Kidney (tissue), 14 donors: Measurements from ENCODE around the gene IRS2. TPM values are rescaled to one million over a fixed set of nuclear protein-coding genes. Genes with fewer than 3 reads are reported as not detected.
A peak's percentile ranks its signal among the peaks of the same experiment; 100 is the strongest.

Experiments
- DNase-seq, 5 donors: peaks; one replicate each; pipeline ENCODE4 v3.0.0-alpha.2; 2013 to 2020
- FAIRE-seq: peaks from 2 replicates; lab custom pipeline; 2012; peaks lifted over from hg19 to GRCh38; lab: Jason Lieb, UNC
- H3K27ac ChIP-seq, 2 donors: one replicate each; pipeline ENCODE4 v1.7.0; 2013; ENCODE audit warnings: low read depth in 2 of 2, low read length in 2 of 2, inconsistent platforms in 1 of 2
- H3K27me3 ChIP-seq: one replicate; pipeline ENCODE4 v1.7.1; 2013; ENCODE audit warnings: low read length, inconsistent platforms; ENCODE audit not compliant: control insufficient read depth, insufficient read depth
- H3K36me3 ChIP-seq, 3 donors: one replicate each; pipeline versions ENCODE4 v1.7.0 to v1.7.1; 2013; ENCODE audit warnings: low read length in 3 of 3, control low read depth in 1 of 3, inconsistent platforms in 1 of 3; ENCODE audit not compliant: insufficient read depth in 3 of 3, control insufficient read depth in 2 of 3
- H3K4me1 ChIP-seq, 3 donors: one replicate each; pipeline versions ENCODE4 v1.7.0 to v1.7.1; 2013; ENCODE audit warnings: low read length in 3 of 3, inconsistent platforms in 1 of 3, low read depth in 1 of 3; ENCODE audit not compliant: control insufficient read depth in 2 of 3, insufficient read depth in 2 of 3
- H3K4me3 ChIP-seq, 3 donors: one replicate each; pipeline versions ENCODE4 v1.7.0 to v1.8.1; 2013; ENCODE audit warnings: low read length in 3 of 3, control low read depth in 1 of 3, inconsistent platforms in 1 of 3
- H3K9ac ChIP-seq, 3 donors: one replicate each; pipeline versions ENCODE4 v1.7.0 to v1.7.1; 2013; ENCODE audit warnings: low read length in 3 of 3, control low read depth in 1 of 3, inconsistent platforms in 1 of 3
- H3K9me3 ChIP-seq, 3 donors: one replicate each; pipeline versions ENCODE4 v1.7.0 to v1.7.1; 2013; ENCODE audit warnings: low read length in 3 of 3, control low read depth in 1 of 3, inconsistent platforms in 1 of 3; ENCODE audit not compliant: control insufficient read depth in 2 of 3, insufficient read depth in 1 of 3
- CTCF ChIP-seq: IDR thresholded peaks from 3 replicates; pipeline ENCODE4 v1.5.1; 2012; ENCODE audit warnings: mild to moderate bottlenecking, moderate library complexity, borderline replicate concordance; ENCODE audit not compliant: insufficient read depth; ENCODE audit errors: extremely low read depth
- intact Hi-C: fragments of 100-400 bp; cut with DNase I; formaldehyde crosslinking; loops from one replicate; pipeline ENCODE4 v1.11.1; 2022
- polyA plus RNA-seq: library from polyadenylated mRNA; stranded (reverse); fragments of 350-450 nt; fragmentation: Illumina TruSeq; extraction: RNeasy Lipid Tissue Mini Kit (QIAGEN cat#74804); gene quantifications from one replicate; pipeline ENCODE4 v1.2.3, GENCODE V29; 2014; ENCODE audit warnings: low read depth, low replicate concordance; ENCODE audit not compliant: insufficient read depth
- total RNA-seq: library from RNA; stranded (reverse); fragmentation: NEBNext Ultra II Directional; extraction: Animal tissue kit (Norgen Biotek cat#: 25700); gene quantifications from one replicate; pipeline ENCODE4 v1.2.1, GENCODE V29; 2021
- donor health status: control.
- donor health status: control.
- donor health status: control.
- donor health status: control.
- donor health status: control.
- donor health status: DM: yes; HTN: yes; CAD: no.
- donor health status: Normal renal cell carcinoma (clear cell type).

The IRS2 gene
- total and polyA plus RNA-seq, 2 donors from 2014 or later = 2.1 to 12.9 TPM

DNA sequence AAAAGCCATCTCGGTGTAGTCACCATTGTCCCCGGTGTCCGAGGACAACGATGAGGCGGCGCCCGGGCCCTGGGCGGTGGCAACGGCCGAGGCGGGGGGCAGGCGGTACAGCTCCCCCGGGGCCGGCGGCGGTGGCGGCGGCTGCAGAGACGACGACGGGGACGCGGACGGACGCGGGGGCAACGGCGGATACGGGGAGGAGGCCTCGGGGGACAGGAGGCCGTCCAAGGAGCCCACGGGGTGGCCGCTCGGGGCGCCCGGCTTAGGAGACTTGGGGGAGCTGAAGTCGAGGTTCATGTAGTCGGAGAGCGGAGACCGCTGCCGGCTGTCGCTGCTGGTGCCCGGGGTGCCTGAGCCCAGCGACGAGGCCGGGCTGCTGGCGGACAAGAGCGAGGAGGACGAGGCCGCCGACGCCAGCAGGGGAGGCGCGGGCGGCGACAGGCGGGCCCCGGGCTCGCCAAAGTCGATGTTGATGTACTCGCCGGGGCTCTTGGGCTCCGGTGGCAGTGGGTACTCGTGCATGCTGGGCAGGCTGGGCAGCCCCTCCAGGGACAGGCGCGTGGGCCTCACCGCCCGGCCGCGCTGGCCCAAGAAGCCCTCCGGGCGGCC is 3.5 kb downstream of the IRS2 start:
- H3K9ac ChIP-seq = no peak overlapping the region
- no peak overlapping the region for H3K27ac ChIP-seq
- no peak overlapping the region for H3K4me3 ChIP-seq
- H3K27me3 ChIP-seq = no peaks in the 10 kb centered on the region
- H3K36me3 ChIP-seq = no peaks in the 10 kb centered on the region
- intact Hi-C loops = loop anchor here (5.0 kb wide), 1 partner anchor 816 kb away; no protein-coding TSS in a partner anchor
- FAIRE-seq (no peak), DNase-seq (peak in 1 of 5 donors; percentile 77)
- H3K9me3 ChIP-seq = no peaks in the 10 kb centered on the region
- no peak for TF ChIP-seq CTCF
- peaks cover 0 to 26% (median 16%) of the 10 kb centered on the region in 3 donors for H3K4me1 ChIP-seq

GRCh38 chr13:109782066-109782822 is 4.1 kb downstream of the IRS2 start:
- FAIRE-seq (no peak), DNase-seq (peak in 1 of 5 donors; percentile 74)
- peaks cover 0 to 2% (median 0%) of the 10 kb centered on the region in 3 donors for H3K36me3 ChIP-seq
- no peaks in the 10 kb centered on the region for H3K27me3 ChIP-seq
- H3K9me3 ChIP-seq = no peaks in the 10 kb centered on the region
- H3K9ac ChIP-seq = peak overlapping the region in 1 of 3 donors; percentile 79
- intact Hi-C loops = loop anchor here (5.0 kb wide), 1 partner anchor 815 kb away; no protein-coding TSS in a partner anchor
- TF ChIP-seq CTCF = no peak
- H3K4me1 ChIP-seq = peaks cover 0 to 26% (median 19%) of the 10 kb centered on the region in 3 donors
- peak overlapping the region in 2 of 3 donors; percentile 69 to 81 for H3K4me3 ChIP-seq
- H3K27ac ChIP-seq = peak overlapping the region in 1 of 2 donors; percentile 49

DNA sequence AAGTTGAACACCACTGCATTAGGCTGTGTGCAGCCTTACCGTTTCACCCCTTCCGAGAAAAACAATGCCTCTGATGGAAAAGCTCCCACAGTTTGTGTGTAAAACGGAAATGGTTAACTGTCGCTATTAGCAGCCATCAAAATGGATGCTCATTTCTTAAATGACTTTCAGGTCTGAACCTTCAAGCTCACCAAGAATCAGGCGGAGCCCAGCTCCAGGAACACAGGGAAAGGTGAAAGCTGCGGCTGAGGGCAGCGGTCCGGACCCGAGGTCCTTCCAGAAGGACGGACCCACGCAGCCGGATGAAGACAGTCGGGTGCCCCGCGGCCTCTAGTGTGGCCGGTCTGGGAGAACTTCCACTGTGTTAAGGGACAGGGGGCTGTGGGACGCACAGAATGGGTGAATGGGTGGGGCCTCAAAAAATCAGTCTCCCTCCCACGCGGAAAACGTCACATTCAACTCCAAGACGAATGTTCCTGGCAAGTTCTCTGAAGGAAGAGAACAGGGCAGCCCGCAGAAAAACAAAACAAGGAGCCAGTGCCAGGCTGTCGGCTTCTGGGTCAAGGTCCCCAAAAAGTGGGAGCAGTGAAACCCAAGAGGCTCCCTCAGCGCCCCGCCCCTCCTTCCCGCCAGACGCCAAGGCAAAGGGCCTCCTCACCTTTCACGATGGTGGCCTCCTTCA is 4.9 kb downstream of the IRS2 start:
- H3K4me1 ChIP-seq = peaks cover 0 to 26% (median 19%) of the 10 kb centered on the region in 3 donors
- no peak for TF ChIP-seq CTCF
- H3K9ac ChIP-seq = peak overlapping the region; percentile 43 to 79 (median 55)
- H3K4me3 ChIP-seq = peak overlapping the region; percentile 54 to 81 (median 69)
- intact Hi-C loops = loop anchor here (5.0 kb wide), 1 partner anchor 814 kb away; no protein-coding TSS in a partner anchor
- H3K27me3 ChIP-seq = no peaks in the 10 kb centered on the region
- peak overlapping the region; percentile 37 to 49 for H3K27ac ChIP-seq
- no peak for FAIRE-seq
- no peaks in the 10 kb centered on the region for H3K9me3 ChIP-seq
- H3K36me3 ChIP-seq = peaks cover 0 to 2% (median 0%) of the 10 kb centered on the region in 3 donors
- DNase-seq = peak in 3 of 5 donors; percentile 42 to 78 (median 65)
